ENCODE data around the gene HLA-F.

HLA-F gene

GRCh38 chr6:29769336-29769735 is 46.1 kb downstream of the HLA-F start:
- TF ChIP-seq CTCF (IDR thresholded peaks at IDR 0.05; ENCODE audit: low read length, missing control alignments): no peak
- no peak overlapping the region for H3K4me3 ChIP-seq (replicated peaks; ENCODE audit: low read depth, low read length)
- no peak for DNase-seq (ENCODE audit: low read depth)

- H3K4me3 ChIP-seq (replicated peaks; ENCODE audit: low read depth, low read length): no peak overlapping the region
- no peak for DNase-seq (ENCODE audit: low read depth)
- no peak for TF ChIP-seq CTCF (IDR thresholded peaks at IDR 0.05; ENCODE audit: low read length, missing control alignments)
These were observed 47.1 kb downstream of the HLA-F start for GRCh38 chr6:29770306-29770705.

GRCh38 chr6:29776684-29777083 is 53.5 kb downstream of the HLA-F start:
- no peak for TF ChIP-seq CTCF (IDR thresholded peaks at IDR 0.05; ENCODE audit: low read length, missing control alignments)
- DNase-seq (ENCODE audit: low read depth): no peak
- H3K4me3 ChIP-seq (replicated peaks; ENCODE audit: low read depth, low read length): no peak overlapping the region
